Stimulated activated CD4-positive, alpha-beta T cell treated with anti-CD3 and anti-CD28 coated beads, Interleukin-2, amount 100 ng/mL, for 24 hours (primary cell): ENCODE results near the gene EEFSEC.
A peak's percentile ranks its signal among the peaks of the same experiment; 100 is the strongest.

Experiments used
- DNase-seq, 2 donors: peaks; one replicate each; pipeline ENCODE4 v3.0.0-alpha.2; 2020

EEFSEC gene

DNA sequence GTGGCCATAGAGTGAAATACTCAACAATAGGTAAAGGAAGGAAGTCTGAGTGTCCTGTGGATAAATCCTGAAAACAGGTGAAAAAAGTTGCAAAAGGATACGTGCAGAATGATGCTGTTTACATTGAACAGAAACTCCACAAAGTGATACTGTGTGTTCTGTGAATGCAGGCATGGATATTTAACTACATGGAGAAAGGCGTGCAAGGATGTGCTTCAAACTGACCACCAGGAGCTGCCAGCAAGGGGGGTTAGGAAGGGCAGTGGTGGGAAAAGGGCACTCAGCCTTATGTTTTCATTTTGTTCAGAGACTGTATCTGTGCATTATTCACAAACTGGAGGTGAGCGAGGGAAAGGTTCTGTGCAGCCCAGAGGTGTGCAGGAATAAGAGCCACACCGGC, 266.0 kb downstream of the EEFSEC start:
- no peak for DNase-seq

DNA sequence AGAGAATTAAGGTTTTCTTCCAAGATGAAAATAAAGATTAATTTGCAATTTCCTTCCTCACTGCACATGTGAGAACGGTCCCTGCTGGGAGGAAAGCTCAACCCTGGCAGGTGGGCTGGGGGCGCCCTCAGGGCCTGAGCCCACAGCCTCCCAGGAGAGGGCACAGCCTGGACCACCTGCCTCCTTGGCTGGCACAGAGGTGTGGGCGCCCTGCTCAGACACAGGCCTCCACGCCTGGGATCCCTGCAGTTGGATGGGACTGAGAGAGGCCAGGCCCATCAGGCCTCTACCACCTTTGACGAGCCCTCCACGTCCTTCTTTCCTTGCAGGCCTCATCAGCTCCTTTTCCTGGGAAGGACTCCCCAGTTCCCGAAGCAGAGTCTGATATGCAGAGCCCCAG, 267.0 kb downstream of the EEFSEC start:
- DNase-seq = no peak

DNA sequence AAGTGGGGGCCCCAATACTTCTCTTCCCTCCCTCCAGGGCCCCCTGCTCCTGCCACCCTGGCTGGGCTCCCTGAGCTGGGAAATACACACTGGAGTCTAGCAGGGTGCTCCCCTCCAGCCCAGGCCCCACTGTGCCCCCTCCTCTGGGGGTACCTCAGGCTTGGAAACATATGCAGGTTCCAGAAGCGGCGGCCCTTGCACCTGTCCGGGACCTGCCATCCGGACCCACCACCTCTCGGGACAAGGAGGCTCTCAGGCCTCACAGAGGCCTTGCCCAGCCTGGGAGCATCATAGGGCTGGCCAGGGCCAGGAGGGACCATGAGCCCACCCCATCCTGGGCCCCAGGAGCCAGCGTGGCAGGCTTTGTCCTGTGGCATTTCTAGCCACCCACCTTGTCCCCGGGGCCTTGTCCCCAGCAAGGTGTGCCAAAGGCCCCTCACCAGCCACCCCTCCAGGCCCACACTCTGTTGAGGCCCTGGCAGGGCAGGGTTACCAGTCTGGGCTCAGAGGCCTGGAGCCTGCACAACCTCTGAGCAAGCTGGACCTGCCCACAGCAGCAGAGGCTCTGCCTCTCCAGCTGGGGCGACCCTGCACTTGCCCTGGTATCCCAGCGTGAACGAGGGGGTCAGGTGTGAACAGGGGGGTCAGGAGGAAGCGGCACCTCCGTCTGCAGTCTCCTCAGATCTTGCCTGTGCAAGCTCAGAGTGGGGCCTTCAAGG, 267.6 kb downstream of the EEFSEC start:
- DNase-seq = no peak

DNA sequence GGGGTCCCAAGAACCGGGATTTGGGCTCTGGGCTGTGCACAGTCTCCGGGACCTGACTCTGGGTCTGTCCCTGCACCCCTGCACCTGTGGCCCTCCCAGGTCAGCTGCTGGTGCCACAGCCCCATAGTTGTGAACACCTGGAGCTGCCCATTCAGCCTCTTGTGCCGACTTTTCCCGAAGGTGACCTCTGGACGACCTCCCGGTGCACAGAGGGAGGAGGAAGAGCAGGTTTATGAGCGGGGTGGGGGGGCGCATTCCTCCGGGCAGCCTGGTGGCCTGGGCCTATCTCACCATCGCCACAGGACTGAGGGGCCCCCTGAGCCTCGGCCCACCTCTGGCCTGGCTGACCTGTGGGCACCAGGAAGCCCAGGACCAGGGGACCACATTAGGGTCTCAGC, 268.2 kb downstream of the EEFSEC start:
- no peak for DNase-seq

DNA sequence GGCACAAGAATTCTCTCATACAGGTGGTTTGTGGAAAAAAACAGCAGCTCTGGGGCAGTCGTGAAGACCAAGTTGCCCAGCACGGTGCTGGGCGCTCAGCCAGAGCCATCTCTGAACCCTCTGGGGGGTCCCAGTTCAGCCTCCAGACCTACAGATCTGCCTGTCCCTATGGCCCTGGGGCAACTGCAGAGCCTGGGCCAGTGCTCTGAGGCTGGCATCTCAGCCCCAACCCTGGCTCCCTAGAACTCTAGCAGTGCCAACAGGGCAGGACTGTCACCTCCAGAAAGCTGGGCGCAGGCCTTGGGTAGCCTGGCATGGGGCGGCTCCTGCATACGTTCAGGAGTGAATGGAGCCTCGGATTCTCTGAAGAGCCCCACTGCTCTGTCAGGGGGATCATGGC, 268.7 kb downstream of the EEFSEC start:
- no peak for DNase-seq

DNA sequence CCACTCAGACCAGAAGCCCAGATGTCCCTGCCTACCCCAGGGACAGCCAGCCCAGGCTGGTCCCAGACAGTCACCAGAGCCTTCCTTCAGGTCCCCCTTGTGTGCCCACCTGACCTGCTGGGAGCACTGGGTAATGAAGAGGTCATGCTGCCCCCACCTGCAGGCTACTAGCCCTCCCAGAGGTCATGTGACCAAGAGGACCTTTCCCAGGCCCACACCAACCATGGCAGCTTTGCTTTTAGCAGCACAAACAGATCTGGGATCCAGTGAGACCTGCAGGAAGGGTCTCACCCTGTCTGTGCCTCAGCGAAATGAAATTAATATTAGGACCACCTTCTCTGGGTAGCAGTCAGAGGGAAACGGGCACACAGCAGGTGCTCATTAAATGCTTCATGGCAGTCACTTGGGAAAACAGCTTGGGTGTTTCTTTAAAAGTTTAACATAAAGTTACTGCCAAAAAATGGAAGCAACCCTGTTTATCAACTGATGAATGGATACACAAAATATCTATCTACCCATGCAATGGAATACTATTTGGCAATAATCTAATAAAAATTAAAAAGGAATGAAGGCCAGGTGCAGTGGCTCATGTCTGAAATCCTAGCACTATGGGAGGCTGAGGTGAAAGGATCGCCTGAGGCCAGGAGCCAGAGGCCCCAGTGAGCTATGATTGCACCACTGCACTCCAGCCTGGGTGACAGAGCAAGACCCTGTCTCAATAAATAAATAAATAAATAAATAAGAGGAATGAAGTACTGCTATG, 269.7 kb downstream of the EEFSEC start:
- DNase-seq = no peak

DNA sequence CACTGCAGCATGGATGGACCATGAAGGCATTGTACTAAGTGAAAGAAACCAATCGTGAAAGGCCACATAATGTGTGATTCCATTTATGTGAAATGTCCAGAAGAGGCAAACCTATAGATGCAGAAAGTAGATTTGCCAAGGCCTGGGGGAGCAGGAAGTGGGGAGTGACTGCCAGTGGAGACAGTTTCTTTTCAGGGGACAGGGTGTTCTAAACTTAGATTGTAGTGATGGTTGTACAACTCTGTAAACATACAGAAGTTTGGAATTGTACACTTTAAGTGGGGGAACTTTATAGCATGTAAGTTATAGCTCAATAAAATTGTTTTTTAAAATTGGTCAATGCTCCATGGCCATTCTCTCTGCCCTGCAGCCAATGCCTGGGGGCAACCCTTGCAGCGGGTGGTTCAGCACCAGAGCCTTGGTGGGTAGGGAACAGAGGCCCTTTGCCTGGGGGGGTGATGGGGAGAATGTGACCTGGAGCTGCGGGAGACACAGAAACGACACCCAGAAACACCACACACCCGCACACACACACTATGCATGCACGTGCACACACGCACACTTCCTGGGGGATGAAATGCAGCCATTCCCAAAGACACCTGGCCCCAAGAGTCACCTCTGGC, 270.4 kb downstream of the EEFSEC start:
- DNase-seq = no peak

DNA sequence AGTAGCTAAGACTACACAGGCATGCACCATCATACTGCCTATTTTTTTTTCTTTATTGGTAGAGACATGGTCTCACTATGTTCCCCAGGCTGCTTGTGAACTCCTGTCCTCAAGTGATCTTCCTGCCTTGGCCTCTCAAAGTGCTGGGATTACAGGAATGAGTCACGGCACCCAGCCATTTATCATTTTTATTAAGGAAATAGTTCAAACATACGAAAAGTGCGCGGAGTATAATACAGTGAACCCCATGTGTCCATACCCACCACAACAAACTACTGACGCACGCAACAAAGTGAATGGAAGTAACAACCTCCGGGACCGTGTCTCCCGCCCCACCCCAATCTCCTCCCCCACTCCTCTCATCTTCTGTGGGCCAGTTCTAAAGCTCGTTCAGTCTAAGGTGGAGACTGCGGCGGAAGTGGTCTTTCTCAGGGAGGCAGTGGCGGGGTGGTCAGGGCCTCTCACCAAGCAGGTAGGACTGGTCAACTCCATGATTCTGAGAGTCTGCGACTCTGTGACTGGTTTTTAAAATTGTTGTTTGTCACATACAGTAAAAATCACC, 271.3 kb downstream of the EEFSEC start:
- no peak for DNase-seq

DNA sequence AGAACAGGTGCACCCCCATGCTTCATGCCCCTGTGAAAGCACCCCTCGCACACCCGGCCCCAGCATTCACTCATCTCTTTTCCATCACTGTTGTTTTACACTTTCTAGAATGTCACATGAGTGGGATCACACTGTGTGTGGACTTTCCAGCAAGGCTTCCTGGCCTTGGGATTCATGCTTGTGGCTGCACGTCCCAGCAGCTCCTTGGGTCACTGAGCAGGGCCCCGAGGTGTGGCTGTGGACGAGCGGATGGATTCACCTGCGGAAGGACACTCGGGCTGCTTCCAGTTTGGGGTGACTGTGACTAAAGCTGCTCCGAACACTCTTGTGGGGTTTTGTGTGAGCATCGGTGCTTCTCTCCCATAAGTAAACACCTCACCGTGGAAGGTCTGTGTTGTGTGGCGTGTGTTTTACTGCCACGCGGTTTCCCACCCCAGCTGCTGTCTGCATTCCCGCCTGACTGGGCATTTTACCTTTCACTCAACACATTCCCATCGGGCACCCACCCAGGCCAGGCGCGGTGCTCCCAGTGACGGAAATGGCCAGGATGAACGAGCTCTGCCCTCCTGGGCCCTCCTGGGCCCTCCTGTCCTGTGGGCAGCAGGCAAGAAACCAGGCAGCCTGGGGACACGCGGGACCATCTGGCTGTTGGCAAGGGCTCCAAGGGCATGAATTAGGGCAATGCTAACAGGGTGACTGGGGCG, 272.0 kb downstream of the EEFSEC start:
- DNase-seq = no peak

DNA sequence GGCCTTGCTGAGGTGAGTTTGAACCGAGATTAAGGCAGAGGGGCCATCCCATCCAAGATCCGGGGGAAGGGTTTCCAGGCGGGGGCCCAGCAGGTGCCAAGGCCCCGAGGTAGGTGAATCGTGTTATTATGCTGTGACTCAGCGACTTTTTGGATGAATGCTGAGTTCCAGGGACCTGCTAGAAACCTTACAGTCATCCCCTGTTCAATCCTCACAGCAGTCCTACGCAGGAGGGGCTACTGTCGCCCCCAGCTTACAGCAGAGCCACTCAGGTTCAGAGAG, 272.5 kb downstream of the EEFSEC start:
- DNase-seq = no peak

DNA sequence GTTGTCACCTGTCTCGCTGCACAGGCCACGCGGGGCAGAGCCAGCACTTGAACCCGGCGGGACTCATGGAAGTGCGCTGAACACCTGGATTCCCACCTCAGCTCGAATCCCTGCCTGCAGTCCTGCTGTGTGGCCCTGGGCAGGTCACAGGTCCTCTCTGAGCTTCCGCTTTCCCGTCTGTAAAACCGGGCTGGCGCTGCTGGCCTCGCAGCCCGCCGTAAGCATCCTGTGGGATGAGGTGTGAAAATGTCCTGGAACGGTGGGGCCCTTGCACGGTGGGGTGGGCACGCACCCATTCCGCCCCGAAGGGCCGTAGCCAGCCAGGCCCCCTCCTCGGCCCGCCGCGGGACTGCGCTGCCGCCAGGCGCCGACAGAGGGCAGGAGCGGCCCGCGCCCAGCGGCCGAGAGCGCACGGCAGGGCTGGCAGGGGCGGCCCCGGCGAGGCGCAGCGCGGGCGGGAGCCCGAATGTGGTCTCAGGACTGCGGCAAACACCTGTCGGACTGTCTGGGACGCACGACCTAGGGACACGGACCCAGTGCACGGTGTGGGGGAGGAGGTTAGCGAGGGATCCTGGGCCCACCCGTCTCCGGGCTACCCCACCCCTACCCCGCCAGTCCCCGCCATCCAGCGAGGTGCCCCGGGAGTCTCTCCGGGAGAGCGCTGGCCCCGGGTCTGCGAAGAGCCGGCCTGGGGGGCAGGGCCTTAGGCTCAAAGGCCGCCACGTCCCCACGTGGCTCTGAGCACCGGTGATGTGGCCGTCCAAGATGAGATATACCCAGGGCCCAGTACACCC, 273.0 kb downstream of the EEFSEC start:
- peak; percentile 61 to 69 for DNase-seq

DNA sequence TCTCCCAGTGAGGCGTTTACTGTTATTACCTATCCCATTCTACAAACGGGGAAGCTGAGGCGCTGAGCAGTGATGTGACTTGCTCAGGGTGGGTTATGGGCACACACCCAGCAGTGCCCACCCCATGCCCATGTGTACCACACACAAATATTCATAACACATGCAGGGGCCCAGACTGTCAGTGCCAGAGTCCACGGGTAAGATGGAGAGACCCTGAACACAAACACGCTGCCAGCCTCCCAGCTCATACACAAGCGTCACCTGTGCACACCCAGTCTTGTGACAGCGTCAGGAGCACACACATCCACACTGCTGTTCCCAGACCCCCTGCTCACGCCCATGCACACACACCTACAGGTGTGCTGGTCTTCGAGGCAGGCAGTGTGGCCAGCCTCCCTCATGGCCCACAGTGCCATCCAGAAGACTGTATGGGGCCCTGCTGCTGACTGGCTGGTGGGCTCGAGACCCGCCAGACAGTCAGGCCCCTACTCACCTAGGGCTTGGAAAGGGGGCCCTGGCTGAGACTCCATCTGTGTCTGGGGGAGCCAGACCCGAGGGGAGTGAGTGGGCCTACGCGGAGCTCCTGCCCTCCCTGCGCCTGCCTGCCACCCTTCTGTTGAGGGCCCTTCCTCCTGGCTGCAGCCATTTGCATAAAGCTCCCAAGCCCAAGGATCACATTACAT, 274.0 kb downstream of the EEFSEC start:
- DNase-seq = no peak

DNA sequence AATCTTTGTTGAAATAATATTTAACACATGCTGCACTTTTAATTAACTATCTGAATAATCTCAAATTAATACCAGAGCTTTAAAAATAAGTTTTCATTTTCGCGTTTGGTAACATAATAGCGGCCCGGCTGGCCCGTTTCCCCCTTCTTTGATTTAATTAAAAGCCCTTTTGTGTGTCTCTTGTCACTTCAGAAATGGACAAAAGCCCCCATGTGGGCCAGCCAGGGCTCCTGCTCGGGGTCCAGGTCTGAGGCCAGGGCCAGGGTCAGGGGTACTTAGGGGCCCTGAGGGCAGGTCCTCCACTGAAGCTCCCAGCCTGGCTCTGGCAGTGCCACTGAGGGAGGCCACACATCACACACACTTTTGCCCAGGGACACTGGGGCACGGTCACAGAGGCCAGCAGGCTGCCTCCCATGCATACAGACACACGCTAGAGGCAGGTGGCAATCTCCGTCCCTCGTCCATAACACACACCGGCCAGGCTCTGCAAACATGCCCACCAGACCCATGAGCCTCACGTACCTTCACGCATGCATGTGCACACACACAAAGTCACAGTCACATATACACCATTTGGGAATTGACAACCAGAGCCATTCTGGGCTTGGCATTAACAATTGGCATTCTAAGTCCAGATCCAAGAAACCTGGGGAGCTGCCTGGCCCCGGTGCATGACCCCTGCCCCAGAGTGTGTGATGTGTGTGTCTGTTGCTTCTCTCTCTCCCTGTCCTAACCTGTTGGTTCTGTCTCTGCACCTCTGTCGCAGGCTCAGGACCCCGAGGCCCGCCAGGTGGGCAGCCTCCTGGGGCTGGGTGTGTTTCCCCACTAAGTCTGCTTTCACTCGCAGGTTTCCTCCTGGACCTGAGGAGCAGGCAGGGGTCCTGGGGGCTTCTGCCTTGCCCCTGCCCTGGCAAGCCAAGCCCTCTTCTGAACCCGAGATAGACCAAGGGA, 274.9 kb downstream of the EEFSEC start:
- DNase-seq = no peak

DNA sequence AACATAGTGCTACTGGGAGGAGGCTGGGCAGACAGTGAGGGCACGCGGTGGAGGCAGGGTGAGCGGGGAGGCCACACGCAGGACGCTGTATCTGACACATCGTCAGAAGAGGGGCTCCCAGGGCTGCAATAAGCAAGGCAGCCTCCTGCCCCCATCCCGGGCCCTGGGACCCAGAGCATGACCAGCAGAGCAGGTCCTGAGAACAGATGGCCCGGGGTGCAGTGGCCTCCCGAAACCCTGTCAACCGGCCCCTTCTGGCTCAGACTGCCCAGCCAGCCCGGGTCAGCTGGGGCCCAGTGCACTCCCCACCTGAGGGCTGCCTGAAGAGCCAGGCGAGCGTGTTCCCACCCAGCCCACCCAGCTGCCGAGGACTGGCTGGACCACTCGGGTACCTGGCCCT, 276.0 kb downstream of the EEFSEC start:
- DNase-seq = no peak

DNA sequence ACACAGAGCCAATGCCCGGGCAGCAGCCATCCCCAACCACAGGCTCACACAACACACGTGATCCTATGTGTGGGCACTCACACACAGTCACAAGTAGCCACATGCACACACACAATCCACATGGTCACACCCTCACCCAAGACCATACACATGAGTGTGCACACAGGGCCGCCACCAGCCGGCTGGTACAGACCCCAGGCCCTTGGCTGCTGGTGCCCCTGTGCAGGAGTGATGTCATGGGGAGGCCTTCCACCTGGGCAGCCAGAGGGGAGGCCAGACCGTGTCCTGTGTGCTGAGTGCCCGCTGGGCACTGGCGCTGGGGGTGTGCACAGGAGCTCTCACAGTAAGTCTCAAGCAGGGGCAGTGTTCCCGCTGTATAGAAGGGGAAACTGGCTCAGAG, 276.5 kb downstream of the EEFSEC start:
- no peak for DNase-seq

DNA sequence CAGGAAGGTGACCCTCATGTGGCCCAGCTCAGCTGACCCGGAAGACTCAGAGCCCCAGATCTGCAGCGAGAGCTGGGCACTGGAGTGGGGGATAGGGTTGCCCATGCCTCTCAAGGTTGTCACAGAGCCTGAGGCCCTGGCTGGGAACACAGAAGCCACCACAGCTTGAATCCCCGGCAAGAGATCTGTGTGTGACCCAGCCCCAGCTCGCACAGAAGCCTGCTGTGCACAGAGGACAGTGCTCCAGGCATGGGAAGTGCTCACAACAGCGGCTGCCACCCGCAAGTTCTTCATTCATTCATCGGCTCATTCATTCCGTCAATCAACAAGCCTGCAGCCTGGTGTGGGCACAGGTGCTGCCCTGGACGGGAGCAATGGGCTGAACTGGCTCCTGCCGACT, 277.0 kb downstream of the EEFSEC start:
- no peak for DNase-seq

DNA sequence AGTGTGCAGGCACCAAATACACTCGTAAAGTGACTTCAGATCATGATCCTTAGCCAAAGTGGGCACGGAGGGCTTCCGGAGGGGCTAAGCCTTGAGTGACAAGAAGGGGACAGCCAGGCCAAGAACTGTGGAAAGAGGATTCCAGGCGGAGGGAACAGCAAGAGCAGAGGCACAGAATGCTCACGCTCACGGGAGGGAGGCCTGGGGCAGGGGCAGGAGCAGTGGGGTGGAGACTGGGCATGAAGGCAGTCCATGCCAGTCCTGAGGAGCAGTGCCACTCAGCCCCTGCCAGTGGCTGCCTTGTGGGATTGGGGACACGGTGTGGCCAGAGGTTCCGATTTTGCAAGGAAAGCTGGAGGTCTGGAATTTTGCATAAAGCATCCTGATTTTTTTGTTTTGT, 277.4 kb downstream of the EEFSEC start:
- no peak for DNase-seq

DNA sequence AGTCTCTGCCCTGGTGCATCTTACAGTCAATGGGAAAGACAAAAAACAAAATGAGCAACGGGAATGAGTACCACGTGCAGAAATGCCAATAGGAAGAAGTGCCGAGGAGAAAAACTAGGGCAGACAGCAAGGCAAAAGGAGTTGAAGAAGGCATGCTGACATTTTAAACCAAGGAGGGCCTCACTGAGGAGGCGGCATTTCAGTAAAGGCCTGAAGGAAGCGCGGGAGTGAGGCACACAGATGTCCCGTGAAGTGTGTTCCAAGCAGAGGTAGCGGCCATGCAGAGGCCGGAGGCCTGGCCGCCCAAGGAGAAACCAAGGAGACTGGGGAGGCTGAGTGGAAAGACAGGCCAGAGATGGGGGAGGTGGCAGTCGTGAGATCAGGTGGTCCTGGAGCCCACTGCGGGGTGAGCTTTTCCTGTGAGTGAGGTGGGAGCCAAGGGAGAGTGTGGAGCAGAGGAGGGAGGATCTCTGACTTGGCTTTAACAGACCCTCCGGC, 278.6 kb downstream of the EEFSEC start:
- no peak for DNase-seq

DNA sequence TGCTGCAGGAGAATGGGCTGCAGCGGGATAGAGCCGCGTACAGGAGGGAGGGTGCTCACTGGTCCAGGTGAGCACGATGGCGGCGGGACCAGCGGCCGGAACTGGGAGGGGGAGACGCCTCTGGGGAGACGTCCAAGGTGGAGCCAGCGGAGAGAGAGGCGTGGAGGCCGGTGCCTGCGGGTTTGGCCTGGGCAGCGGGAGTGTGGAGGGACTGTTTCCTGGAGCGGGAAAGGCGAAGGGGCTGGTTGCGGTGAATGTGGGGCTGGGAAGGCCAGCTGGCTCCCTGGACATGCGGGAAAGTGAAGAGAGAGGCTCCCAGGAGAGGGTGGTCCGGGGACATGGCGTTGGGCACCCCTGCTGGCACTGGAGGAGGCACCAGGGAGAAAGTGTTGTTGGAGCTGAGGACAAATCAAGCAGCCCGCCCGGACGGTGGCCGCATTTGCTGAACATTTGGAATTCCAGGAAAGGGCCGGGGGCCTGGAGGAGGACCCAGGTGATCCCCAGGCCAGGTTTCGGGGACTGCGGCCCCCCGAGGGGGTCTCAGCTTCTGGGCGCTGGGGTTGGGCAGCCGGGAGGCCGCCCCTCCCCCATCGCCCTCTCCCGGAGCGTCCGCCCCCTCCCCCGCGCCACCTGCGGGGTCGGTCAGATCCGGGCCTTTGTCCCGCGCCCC, 279.2 kb downstream of the EEFSEC start:
- no peak for DNase-seq
